HepG2 (cell line): ENCODE measurements around the gene TMEM185B. TPM values are rescaled to one million over a fixed set of nuclear protein-coding genes. Genes with fewer than 3 reads are reported as not detected.

Experiments used
- ATAC-seq: fragments of 200-7000 bp; cut with Tn5 transposase; 3 replicates; pipeline ENCODE4 v1.9.1; 2020; ENCODE audit warnings: mild to moderate bottlenecking, moderate library complexity
- BruUV-seq: library from RNA; stranded (reverse); fragments of 400-500 nt; replicated peaks from 2 replicates; lab custom pipeline; 2021; lab: Mats Ljungman, UMichigan
- CTCF ChIA-PET: fragments of 300-600 bp; formaldehyde crosslinking; extraction: SDS; loops from one replicate; lab custom pipeline; 2021; ENCODE audit warnings: low total read pairs, inconsistent platforms, low intra/inter-chr PET ratio; lab: Yijun Ruan, JAX
- POLR2A ChIA-PET: fragments of 350-600 bp; sonication (Branson Sonifier 250); formaldehyde crosslinking; loops from one replicate; lab custom pipeline; 2020; ENCODE audit warnings: antibody characterized with exemption, inconsistent platforms; lab: Yijun Ruan, JAX
- DNase-seq: peaks from one replicate; pipeline ENCODE4 v3.0.0-alpha.2; 2015; ENCODE audit warnings: low spot score
- FAIRE-seq: peaks from 3 replicates; lab custom pipeline; 2011; peaks lifted over from hg19 to GRCh38; lab: Jason Lieb, UNC
- H2AFZ ChIP-seq: one replicate; pipeline ENCODE4 v1.6.1; 2011; ENCODE audit warnings: low read length, inconsistent platforms
- H3K27ac ChIP-seq: fragments of 300-600 bp; 3 replicates; pipeline ENCODE4 v1.8.0; 2011; ENCODE audit warnings: mixed run types, mild to moderate bottlenecking, mixed read lengths, low read length, inconsistent platforms; ENCODE audit not compliant: insufficient read depth; ENCODE audit errors: extremely low read length
- H3K27me3 ChIP-seq, 2 experiments: fragments of 200-600 bp in 1 of 2; 2 replicates in 1 of 2; 3 replicates in 1 of 2; pipeline versions ENCODE4 v1.6.0 to v1.8.0; 2011; ENCODE audit warnings: low read length in 2 of 2, mild to moderate bottlenecking in 2 of 2, moderate library complexity in 2 of 2, inconsistent platforms in 1 of 2; ENCODE audit not compliant: insufficient read depth in 2 of 2, control insufficient read depth in 1 of 2
- H3K36me3 ChIP-seq, 2 experiments: fragments of 200-600 bp in 1 of 2; replicated peaks in 1 of 2; 2 replicates in 1 of 2; 3 replicates in 1 of 2; pipeline versions ENCODE4 v1.5.1 to v1.8.0; 2011; ENCODE audit warnings: low read length in 2 of 2, inconsistent platforms in 1 of 2; ENCODE audit not compliant: insufficient read depth in 2 of 2, control insufficient read depth in 1 of 2
- H3K4me1 ChIP-seq: 2 replicates; pipeline ENCODE4 v1.5.1; 2012; ENCODE audit warnings: low read length, inconsistent platforms; ENCODE audit not compliant: insufficient read depth
- H3K4me2 ChIP-seq: 2 replicates; pipeline ENCODE4 v1.6.0; 2011; ENCODE audit warnings: low read depth, low read length, inconsistent platforms
- H3K4me3 ChIP-seq, 3 experiments: fragments of 200-600 bp in 1 of 3; sonication (generic), shearing (Covaris generic) in 1 of 3; replicated peaks in 1 of 3; 2 replicates each; pipeline ENCODE4 v1.5.1; 2011 to 2016; ENCODE audit warnings: low read length in 3 of 3, inconsistent platforms in 2 of 3, low read depth in 2 of 3, mild to moderate bottlenecking in 2 of 3, control low read depth in 1 of 3, mixed read lengths in 1 of 3; ENCODE audit not compliant: insufficient read depth in 1 of 3
- H3K79me2 ChIP-seq: one replicate; pipeline ENCODE4 v1.6.1; 2011; ENCODE audit warnings: low read length, inconsistent platforms; ENCODE audit not compliant: insufficient read depth
- H3K9ac ChIP-seq: 2 replicates; pipeline ENCODE4 v1.6.0; 2011; ENCODE audit warnings: mild to moderate bottlenecking, low read depth, low read length, inconsistent platforms; ENCODE audit not compliant: insufficient read depth
- H3K9me3 ChIP-seq: 2 replicates; pipeline ENCODE4 v1.5.1; 2012; ENCODE audit warnings: mild to moderate bottlenecking, low read length
- H4K20me1 ChIP-seq: 2 replicates; pipeline ENCODE4 v1.6.0; 2011; ENCODE audit warnings: inconsistent platforms, mild to moderate bottlenecking, low read length, moderate library complexity; ENCODE audit not compliant: insufficient read depth
- KIAA2018 ChIP-seq: sonication (generic); formaldehyde crosslinking; IDR thresholded peaks from 2 replicates; pipeline ENCODE4 v1.5.0; 2020; ENCODE audit warnings: mild to moderate bottlenecking, missing genetic modification reagents, borderline replicate concordance
- SALL2 ChIP-seq: sonication (generic); formaldehyde crosslinking; IDR thresholded peaks from 2 replicates; pipeline ENCODE4 v1.8.1; 2023; ENCODE audit warnings: mild to moderate bottlenecking, missing genetic modification reagents, inconsistent platforms
- YY1 ChIP-seq: IDR thresholded peaks from 2 replicates; pipeline ENCODE4 v1.6.1; 2011; ENCODE audit warnings: low read length, low read depth, moderate library complexity, mild to moderate bottlenecking; ENCODE audit not compliant: insufficient read depth, insufficient replicate concordance
- ZFP91 ChIP-seq: sonication (generic); formaldehyde crosslinking; IDR thresholded peaks from 2 replicates; pipeline ENCODE4 v1.9.0; 2022; ENCODE audit warnings: missing genetic modification reagents, mild to moderate bottlenecking, borderline replicate concordance
- ZNF577 ChIP-seq: sonication (generic); formaldehyde crosslinking; IDR thresholded peaks from 2 replicates; pipeline ENCODE4 v1.4.0; 2020; ENCODE audit warnings: mild to moderate bottlenecking, low read depth, missing genetic modification reagents, borderline replicate concordance
- WGBS: methylation state at CpG from one replicate; pipeline ENCODE4 v1.1.6; 2017; ENCODE audit warnings: low lambda C conversion rate; 5-methylcytosine and 5-hydroxymethylcytosine counted together
- in situ Hi-C: cut with HindIII; loops from 2 replicates; pipeline ENCODE4 v1.10.0; 2017; ENCODE audit warnings: low pct_unique_long_range_greater_than_20kb; ENCODE audit not compliant: extremely low pct_ligation_motif_present
- intact Hi-C: fragments of 100-400 bp; cut with micrococcal nuclease; formaldehyde crosslinking; loops from one replicate; pipeline ENCODE4 v1.10.0; 2022; ENCODE audit not compliant: unreplicated experiment
- polyA plus RNA-seq, 8 experiments: library from polyadenylated mRNA; depleted of rRNA in 3 of 8; stranded (reverse) in 7 of 8; unstranded in 1 of 8; fragments of >200 nt; fragmentation: Illumina TruSeq in 4 of 8; extraction: Trizol in 4 of 8; gene quantifications; 2 replicates each; pipeline versions ENCODE4 v1.2.1 to v1.2.3, GENCODE V29; 2011 to 2016; ENCODE audit warnings: low read depth in 4 of 8, missing spikeins in 1 of 8, mixed read lengths in 1 of 8; ENCODE audit not compliant: insufficient read depth in 1 of 8
- total RNA-seq, 5 experiments: library from RNA; depleted of rRNA; stranded (reverse); fragments of >200 nt; fragmentation: Illumina TruSeq; extraction: Trizol; gene quantifications; 2 replicates each; pipeline ENCODE4 v1.2.3, GENCODE V29; 2016; ENCODE audit warnings: low read depth in 1 of 5

The TMEM185B gene
- total and polyA plus RNA-seq, 2 of the 13 experiments (the other 11 are each of a cell fraction or from before 2014, with no cell fraction given): 5.6 to 7.0 TPM

- no peak overlapping the region for H2AFZ ChIP-seq
- TF ChIP-seq ZNF577 (CRISPR knock-in tag): no peak
- 0 out of 2 replicates have a peak, but pooled peaks have one; percentile 10 for TF ChIP-seq ZFP91 (CRISPR knock-in tag)
- 0 out of 2 replicates have a peak, but pooled peaks have one; percentile 28 for TF ChIP-seq SALL2
- TF ChIP-seq YY1: no peak
- no peak for TF ChIP-seq KIAA2018
These were observed 18.8 kb downstream of the TMEM185B start for GRCh38 chr2:120204417-120204816.

More at GRCh38 chr2:120204417-120204816, 18.8 kb downstream of the TMEM185B start:
- intact Hi-C loops: no loop called here
- Histone ChIP-seq H4K20me1 (no peaks in the 10 kb centered on the region), H3K79me2 (no peaks in the 10 kb centered on the region), H3K9me3 (no peaks in the 10 kb centered on the region), H3K4me2 (peak overlapping the region; percentile 83), H3K27me3 (peaks cover 2 to 26% of the 10 kb centered on the region in 2 experiments; a peak in 3 of 5 replicates), H3K36me3 (no peaks in the 10 kb centered on the region), H3K9ac (no peak overlapping the region), H3K4me3 (peak overlapping the region in 1 of 3 experiments; percentile 66; a peak in 1 of 6 replicates), H3K4me1 (peaks cover 25% of the 10 kb centered on the region), H3K27ac (no peak overlapping the region)
- no peak for FAIRE-seq
- 62% methylated on average over 3 of the region's 3 CpGs for WGBS
- POLR2A ChIA-PET: no interaction called here
- no TSS peak for BruUV-seq
- CTCF ChIA-PET: no interaction called here
- DNase-seq: no peak
- in situ Hi-C loops: loop anchor here (10.0 kb wide), 1 partner anchor 110 kb away; no protein-coding TSS in a partner anchor
- peak; percentile 21 for ATAC-seq
